Tibial nerve (tissue), 3 donors: ENCODE measurements around the gene PIPOX.

Experiments used
- POLR2A ChIP-seq, 2 donors: fragments of 450-650 bp; IDR thresholded peaks; one replicate each; pipeline ENCODE4 v1.6.1; 2017; ENCODE audit warnings: antibody characterized with exemption in 2 of 2, mild to moderate bottlenecking in 2 of 2, moderate library complexity in 2 of 2
- TF ChIP-seq, protein P1 (sequence below), 5 experiments: fragments of 200-600 bp in 3 of 5; fragments of 450-650 bp in 2 of 5; sonication (generic) in 3 of 5; IDR thresholded peaks; one replicate each; pipeline ENCODE4 v1.5.1; 2016 to 2019; ENCODE audit warnings: antibody characterized with exemption in 5 of 5, mild to moderate bottlenecking in 3 of 5, moderate library complexity in 2 of 5

DNA sequence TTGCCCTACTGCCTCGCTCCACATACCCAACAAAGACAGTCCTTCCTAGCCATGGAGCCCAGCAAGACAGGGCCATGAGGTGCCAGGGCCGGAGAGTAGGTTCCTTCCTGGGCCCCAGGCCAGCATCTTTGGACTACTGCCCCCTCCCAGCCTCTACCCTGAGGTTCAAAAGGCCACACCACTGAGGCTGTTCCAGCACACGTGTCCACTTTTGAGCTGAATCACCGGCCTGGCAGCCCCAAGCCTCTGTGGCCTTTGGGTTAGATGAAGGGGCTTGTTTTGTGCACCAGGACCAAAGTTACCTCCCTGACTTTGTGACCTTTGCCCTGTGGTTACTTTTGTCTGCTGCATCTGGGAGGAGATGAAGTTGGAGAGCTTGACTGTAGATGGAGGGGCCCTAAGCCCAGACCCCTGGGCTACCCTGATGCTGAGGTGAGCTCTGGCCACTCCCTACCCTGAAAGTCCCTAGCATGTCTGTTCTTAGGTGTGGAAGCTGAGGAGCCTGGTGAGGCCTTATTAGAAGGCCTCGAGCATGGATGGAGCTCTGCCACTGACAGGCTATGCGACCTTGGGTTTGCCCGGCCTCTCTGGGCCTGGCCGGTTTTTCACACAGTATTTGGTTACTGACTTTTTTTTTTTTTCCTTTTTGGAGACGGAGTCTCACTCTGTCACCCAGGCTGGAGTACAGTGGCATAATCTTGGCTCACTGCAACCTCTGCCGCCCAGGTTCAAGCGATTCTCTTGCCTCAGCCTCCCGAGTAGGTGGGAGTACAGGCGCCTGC, 49.1 kb upstream of the PIPOX start:
- TF ChIP-seq, protein P1, sequence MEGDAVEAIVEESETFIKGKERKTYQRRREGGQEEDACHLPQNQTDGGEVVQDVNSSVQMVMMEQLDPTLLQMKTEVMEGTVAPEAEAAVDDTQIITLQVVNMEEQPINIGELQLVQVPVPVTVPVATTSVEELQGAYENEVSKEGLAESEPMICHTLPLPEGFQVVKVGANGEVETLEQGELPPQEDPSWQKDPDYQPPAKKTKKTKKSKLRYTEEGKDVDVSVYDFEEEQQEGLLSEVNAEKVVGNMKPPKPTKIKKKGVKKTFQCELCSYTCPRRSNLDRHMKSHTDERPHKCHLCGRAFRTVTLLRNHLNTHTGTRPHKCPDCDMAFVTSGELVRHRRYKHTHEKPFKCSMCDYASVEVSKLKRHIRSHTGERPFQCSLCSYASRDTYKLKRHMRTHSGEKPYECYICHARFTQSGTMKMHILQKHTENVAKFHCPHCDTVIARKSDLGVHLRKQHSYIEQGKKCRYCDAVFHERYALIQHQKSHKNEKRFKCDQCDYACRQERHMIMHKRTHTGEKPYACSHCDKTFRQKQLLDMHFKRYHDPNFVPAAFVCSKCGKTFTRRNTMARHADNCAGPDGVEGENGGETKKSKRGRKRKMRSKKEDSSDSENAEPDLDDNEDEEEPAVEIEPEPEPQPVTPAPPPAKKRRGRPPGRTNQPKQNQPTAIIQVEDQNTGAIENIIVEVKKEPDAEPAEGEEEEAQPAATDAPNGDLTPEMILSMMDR (IDR thresholded peaks at IDR 0.05), result no peak
- no peak for TF ChIP-seq POLR2A (IDR thresholded peaks at IDR 0.05)
